NCI-H1092 treated with DMSO at 0.1 percent for 48 hours (cell line): ENCODE measurements around the gene MED31.
"Not testable (repeated sequence)": the region's sequence is repeated elsewhere in the genome, so short reads cannot be mapped to it uniquely, and the experiment has no call there.

Experiments
- DNase-seq: peaks from one replicate; lab custom pipeline; 2025; lab: John Stamatoyannopoulos, UW

The MED31 gene

DNA sequence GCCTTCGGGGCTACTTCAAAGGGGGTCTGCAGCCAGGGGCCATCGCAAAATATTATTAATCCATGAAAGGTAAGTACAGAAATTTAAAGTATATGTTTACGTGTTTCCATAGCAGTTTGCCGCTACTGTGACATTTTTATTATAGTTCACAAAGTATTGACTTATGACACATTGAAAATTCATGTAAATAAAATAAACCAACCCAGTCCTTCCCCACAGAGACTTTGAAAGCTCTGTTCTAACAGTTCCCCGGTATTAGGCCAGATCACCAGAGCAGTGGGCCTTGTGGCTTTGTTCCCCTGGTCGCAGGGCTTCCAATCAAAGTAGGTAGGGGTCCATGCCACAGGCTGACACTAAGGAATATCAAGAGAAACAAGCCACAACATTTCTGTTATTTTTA, 24.8 kb downstream of the MED31 start:
- DNase-seq = no peak

DNA sequence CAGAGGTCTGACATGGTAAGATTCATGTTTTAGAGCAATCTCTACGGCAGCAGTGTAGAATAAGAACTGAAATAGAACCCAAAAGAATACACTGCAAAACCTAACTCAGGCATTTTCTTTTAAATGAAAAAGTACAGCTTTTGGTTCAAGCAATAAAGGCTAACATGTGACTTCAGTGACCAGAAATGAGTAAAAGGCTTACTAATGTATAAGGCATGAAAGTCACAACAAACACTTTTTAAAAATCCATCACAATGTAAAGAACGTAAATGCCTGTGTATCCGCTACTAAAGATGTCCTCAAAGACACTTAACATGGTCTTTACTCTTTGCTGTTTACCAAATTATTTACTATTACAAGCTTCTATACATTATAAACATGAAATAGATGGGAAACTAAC, 27.5 kb downstream of the MED31 start:
- no peak for DNase-seq

DNA sequence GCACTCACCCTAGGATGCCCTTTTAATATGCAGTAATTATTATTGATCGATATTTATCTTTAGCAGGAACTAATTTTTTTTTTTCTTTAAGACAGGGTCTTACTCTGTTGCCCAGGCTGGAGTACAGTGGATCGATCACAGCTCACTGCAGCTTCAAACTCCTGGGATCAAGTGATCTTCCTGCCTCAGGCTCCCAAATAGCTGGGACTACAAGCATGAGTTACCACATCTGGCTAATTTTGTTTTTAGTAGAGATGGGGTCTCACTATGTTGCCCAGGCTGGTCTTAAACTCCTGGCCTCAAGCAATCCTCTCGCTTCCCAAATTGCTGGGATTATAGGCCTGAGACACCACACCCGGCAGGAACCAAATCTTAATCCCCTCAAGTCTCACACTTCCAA, 40.2 kb downstream of the MED31 start:
- DNase-seq = no peak

DNA sequence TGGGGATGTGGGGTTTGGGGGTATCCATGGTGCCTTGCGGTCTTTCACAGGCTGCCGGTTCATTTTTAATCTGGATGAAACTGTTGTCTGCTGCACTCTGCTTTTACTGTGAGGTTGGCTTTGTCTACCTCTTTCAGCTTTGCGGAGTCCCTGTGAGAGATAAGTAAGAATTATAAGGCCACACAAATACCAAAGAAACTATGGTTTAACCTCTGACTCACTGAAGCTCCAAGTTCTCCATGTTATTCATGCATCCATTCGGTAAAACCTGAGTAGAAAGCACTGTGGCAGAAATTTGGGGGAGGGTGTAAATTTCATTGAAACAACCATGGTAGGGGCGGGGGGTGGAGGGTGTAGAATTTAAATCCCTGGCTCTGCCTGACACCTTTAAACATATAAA, 41.4 kb downstream of the MED31 start:
- no peak for DNase-seq

DNA sequence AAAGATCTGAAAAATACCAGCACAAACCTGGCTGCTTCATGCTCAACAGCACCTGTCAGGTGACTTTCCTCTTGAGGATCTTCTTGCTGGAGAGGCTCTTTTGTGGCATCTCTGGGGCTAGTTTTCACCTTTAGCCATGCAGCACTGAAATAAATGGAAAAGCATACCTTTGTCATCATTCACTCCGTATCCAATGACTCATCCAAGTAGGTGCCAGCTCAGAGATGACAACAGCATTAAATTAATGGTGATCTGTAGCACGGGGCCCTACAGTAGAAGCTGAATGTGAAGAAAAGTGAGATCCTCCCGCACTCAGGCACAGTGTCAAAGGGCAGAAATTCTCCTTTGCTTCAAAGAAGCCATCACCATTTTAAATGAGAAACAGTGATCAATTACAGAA, 43.1 kb downstream of the MED31 start:
- DNase-seq = no peak

DNA sequence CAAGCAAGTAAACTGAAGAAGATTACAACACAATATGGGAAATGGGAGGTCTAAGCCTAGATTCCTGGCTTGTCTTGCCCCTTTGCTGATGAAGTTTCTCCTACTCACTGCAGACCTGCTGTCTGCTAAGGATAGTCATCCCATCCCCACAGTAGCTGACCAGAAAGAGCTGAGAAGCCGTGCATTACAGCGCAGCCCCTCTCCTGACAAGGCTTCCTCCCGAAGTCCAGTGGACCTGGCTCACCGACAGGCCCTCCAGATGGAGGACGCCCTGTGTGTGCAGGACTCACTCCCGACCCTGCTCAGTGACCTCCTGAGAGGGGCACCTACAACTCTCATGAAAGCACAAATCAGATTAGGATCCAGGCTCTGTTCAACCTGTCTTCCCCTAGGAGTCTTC, 46.3 kb downstream of the MED31 start:
- DNase-seq = no peak

DNA sequence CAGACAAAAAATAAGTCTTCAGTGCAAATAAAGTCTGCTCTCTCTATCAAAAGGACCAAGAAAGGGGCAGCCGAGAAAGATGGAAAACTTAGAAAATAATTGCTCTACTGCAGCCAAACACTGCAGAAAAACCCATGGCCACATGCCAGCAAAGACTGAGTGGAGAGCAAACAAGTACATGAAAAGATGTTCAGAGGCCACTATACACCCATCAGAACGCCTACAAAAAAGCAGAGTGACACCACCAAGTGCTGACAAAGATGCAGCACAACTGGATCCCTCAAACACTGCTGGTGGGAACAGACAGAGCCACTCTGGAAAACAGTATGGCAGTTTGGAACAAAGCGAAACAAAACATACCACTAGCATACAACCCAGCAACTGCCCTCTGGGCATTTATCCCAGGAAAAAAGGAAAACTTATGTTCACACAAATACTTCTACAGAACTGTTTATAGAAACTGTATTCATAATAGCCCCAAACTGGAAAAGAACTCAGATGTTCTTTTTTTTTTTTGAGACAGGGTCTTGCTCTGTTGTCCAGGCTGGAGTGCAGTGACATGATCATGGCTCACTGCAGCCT, 47.6 kb downstream of the MED31 start:
- no peak for DNase-seq

DNA sequence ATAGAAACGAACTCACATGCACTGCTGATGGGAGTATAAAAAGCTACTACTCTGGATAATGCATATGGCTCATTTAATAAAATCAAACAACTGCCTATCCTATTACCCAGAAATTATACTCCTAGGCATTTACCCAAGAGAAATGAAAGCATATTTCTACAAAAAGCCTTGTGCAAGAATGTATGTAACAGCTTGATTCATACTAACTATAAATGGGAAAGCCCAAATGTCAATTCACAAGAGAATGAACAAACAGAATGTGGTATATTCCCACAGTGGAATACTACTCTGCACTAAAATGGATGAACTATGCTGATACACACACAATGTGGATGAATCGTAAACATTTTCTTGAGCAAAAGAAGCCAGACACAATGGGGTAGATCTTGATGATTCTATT, 49.3 kb downstream of the MED31 start:
- no peak for DNase-seq

DNA sequence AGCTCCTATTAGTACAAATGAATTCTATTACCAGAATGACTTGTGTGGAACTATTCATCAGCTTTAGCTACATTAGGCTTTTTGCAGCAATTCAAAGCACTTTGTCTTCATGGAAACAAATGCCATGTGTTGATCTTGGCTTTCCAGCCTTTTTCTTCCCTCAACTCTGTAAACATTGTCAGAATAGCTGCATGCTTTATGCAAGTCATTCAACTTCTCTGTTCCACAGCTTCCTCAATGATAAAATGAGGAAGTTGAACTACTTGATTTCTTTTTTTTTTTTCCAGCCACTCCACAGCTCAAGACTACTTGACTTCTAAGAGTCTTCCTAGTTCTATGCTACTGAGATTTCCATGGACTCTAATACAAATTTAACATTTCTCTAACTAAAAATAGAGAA, 52.0 kb downstream of the MED31 start:
- no peak for DNase-seq

DNA sequence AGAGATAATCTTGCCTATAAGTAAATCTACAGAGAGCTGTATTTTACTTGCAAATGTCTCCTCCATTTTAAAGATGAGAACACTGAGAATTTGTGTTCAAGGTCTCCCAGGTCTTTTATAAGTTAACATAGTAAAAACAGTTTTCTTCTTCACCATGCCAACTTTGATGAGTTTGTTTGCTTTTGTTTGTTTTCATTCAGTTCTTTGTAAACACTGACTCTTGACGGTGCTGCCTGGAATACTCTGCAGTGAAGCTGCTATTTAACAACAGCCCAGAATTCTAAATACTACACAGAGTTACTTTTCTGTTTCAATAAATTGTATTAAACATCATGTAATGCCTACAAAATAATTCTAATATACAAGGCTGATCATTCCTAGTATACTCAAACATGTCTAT, 53.7 kb downstream of the MED31 start:
- DNase-seq = no peak

DNA sequence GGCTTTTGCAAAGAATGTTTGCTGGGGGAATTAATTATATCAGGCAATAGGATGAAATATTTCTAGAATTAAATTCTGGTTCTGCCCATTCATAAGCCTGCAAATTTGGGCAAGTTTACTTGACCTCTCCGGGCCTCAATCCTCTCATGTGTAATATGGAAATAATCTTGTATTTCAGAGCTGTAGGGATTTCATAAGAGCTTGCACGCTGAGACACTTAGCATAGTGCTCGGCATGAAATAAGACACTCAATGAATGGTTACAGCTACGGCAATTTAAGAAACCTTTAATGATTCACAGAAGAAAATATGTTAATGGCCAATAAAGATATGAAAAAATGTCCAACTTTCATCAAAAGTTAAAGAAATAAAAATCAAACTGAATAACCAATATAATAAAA, 54.5 kb downstream of the MED31 start:
- DNase-seq = no peak

DNA sequence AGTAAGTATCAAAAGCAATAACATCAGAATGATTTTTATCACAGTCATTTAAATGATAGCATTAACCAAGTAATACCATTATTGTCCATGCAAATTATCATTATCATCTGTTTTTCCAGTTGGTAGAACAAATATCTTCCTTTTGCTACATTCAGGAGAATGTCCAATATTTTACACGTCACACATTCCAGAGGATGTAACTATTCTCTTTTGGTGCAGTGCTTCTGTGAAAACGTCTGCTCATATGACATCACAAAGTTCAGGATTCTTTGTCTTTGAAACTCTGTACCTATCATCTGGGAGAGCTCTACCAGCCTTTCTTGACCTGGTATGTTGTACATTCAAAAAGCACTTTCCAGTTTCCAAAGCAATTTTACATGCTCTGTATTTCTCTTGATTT, 54.9 kb downstream of the MED31 start:
- DNase-seq = no peak

DNA sequence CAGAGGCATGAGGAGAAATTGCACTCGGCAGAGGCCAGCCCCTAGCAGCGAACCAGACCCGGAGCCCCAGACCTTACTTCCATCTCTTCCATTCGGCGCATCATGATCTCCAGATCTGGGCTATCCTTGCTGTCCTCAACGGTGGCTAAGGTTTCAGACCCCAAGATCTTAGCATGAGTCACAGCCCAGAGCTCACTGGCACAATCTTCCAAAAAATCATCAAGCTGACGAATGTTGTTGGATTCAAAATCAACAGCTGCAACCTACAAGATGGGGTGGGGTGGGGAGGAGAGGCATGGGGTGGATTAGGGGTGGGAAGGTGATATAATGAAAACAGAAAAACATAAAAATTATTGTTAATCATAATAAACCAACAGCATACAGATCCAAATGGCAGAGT, 55.3 kb downstream of the MED31 start:
- DNase-seq = no peak

DNA sequence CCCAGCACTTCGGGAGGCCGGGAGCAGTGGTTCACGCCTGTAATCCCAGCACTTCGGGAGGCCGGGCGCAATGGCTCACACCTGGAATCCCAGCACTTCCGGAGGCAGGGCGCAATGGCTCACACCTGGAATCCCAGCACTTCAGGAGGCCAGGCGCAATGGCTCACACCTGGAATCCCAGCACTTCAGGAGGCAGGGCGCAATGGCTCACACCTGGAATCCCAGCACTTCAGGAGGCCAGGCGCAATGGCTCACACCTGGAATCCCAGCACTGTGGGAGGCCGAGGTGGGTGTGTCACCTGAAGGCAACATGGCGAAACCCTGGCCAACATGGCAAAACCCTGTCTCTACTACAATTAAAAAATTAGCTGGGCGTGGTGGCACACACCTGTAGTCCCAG, 58.0 kb downstream of the MED31 start:
- DNase-seq = not testable (repeated sequence)
